ENCODE measurements around the gene FUT8.
"Not testable (repeated sequence)": the region's sequence is repeated elsewhere in the genome, so short reads cannot be mapped to it uniquely, and the experiment has no call there.

The FUT8 gene

GRCh38 chr14:65717384-65717915 lies 304.9 kb downstream of the FUT8 start:
- not testable (repeated sequence) for H3K9ac ChIP-seq (ENCODE audit: low read depth in 1 of 2, low read length in 2 of 2); H3K36me3 ChIP-seq (ENCODE audit: control insufficient read depth in 2 of 2, insufficient read depth in 2 of 2, low read length in 2 of 2); H3K27me3 ChIP-seq (ENCODE audit: control insufficient read depth in 2 of 2, insufficient read depth in 2 of 2, low read length in 2 of 2); H3K4me1 ChIP-seq (ENCODE audit: control insufficient read depth in 2 of 2, insufficient read depth in 2 of 2, low read length in 2 of 2); H3K27ac ChIP-seq (ENCODE audit: low read depth in 2 of 2, low read length in 2 of 2); H3K4me3 ChIP-seq (ENCODE audit: low read length in 2 of 2); H3K9me3 ChIP-seq (ENCODE audit: control insufficient read depth in 2 of 2, low read length in 2 of 2)

- Histone ChIP-seq H3K27me3 (ENCODE audit: control insufficient read depth in 2 of 2, insufficient read depth in 2 of 2, low read length in 2 of 2) (no peaks in the 10 kb centered on the region), H3K9ac (ENCODE audit: low read depth in 1 of 2, low read length in 2 of 2) (no peak overlapping the region), H3K9me3 (ENCODE audit: control insufficient read depth in 2 of 2, low read length in 2 of 2) (peaks cover 0 to 10% of the 10 kb centered on the region in 2 donors), H3K36me3 (ENCODE audit: control insufficient read depth in 2 of 2, insufficient read depth in 2 of 2, low read length in 2 of 2) (no peaks in the 10 kb centered on the region), H3K27ac (ENCODE audit: low read depth in 2 of 2, low read length in 2 of 2) (no peak overlapping the region), H3K4me3 (ENCODE audit: low read length in 2 of 2) (no peak overlapping the region), H3K4me1 (ENCODE audit: control insufficient read depth in 2 of 2, insufficient read depth in 2 of 2, low read length in 2 of 2) (no peaks in the 10 kb centered on the region)
These were observed 306.1 kb downstream of the FUT8 start for GRCh38 chr14:65718629-65719028.

DNA sequence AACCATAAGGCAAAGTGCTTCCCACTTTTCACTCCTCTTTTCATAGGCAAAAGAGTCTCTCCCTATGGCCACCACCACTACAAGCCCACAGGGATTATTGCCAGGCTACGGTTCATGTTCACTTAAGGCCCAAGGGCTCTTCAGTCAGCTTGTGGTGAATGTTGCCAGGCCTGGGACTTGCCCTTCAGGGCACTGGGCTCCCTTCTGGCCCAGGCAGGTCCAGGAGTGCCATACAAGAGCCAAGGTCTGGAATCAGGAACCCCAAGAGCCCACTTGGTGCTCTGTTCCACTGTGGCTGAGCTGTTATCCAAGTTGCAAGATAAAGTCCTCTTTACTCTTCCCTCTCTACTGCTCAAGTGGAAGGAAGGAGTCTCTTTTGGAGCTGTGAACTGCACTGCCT lies 307.6 kb downstream of the FUT8 start:
- H3K4me3 ChIP-seq (ENCODE audit: low read length in 2 of 2) = no peak overlapping the region
- H3K36me3 ChIP-seq (ENCODE audit: control insufficient read depth in 2 of 2, insufficient read depth in 2 of 2, low read length in 2 of 2) = peaks cover 0 to 2% of the 10 kb centered on the region in 2 donors
- H3K27me3 ChIP-seq (ENCODE audit: control insufficient read depth in 2 of 2, insufficient read depth in 2 of 2, low read length in 2 of 2) = no peaks in the 10 kb centered on the region
- no peak overlapping the region for H3K9ac ChIP-seq (ENCODE audit: low read depth in 1 of 2, low read length in 2 of 2)
- peaks cover 0 to 6% of the 10 kb centered on the region in 2 donors for H3K9me3 ChIP-seq (ENCODE audit: control insufficient read depth in 2 of 2, low read length in 2 of 2)
- H3K27ac ChIP-seq (ENCODE audit: low read depth in 2 of 2, low read length in 2 of 2) = no peak overlapping the region
- no peaks in the 10 kb centered on the region for H3K4me1 ChIP-seq (ENCODE audit: control insufficient read depth in 2 of 2, insufficient read depth in 2 of 2, low read length in 2 of 2)

- H3K36me3 ChIP-seq (ENCODE audit: control insufficient read depth in 2 of 2, insufficient read depth in 2 of 2, low read length in 2 of 2) = peaks cover 0 to 5% of the 10 kb centered on the region in 2 donors
- no peaks in the 10 kb centered on the region for H3K27me3 ChIP-seq (ENCODE audit: control insufficient read depth in 2 of 2, insufficient read depth in 2 of 2, low read length in 2 of 2)
- H3K9me3 ChIP-seq (ENCODE audit: control insufficient read depth in 2 of 2, low read length in 2 of 2) = peaks cover 0 to 6% of the 10 kb centered on the region in 2 donors
- H3K9ac ChIP-seq (ENCODE audit: low read depth in 1 of 2, low read length in 2 of 2) = no peak overlapping the region
- H3K4me1 ChIP-seq (ENCODE audit: control insufficient read depth in 2 of 2, insufficient read depth in 2 of 2, low read length in 2 of 2) = no peaks in the 10 kb centered on the region
- H3K27ac ChIP-seq (ENCODE audit: low read depth in 2 of 2, low read length in 2 of 2) = no peak overlapping the region
- H3K4me3 ChIP-seq (ENCODE audit: low read length in 2 of 2) = no peak overlapping the region
These were observed 308.2 kb downstream of the FUT8 start for GRCh38 chr14:65720743-65721142.

DNA sequence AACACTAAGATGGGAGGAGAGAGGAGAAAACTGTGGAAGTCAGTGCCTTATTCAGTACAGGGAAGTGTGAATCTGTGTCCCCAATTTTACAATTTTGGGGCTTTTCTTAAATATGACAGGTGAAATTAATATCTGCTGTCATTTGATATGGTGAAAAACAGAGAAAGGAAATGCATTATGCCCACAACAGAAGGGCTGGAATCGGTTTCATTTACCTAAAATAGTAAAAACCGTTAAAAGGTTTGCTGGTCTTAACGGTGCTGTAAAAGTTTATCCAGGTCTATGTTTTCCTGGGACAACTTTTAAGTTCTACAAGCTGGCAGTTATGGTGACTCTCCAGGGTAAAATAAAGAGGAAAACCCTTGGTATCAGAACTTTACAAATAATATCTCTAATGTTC lies 310.8 kb downstream of the FUT8 start:
- no peak overlapping the region for H3K27ac ChIP-seq (ENCODE audit: low read depth in 2 of 2, low read length in 2 of 2)
- peaks cover 0 to 4% of the 10 kb centered on the region in 2 donors for H3K9me3 ChIP-seq (ENCODE audit: control insufficient read depth in 2 of 2, low read length in 2 of 2)
- H3K9ac ChIP-seq (ENCODE audit: low read depth in 1 of 2, low read length in 2 of 2) = no peak overlapping the region
- H3K27me3 ChIP-seq (ENCODE audit: control insufficient read depth in 2 of 2, insufficient read depth in 2 of 2, low read length in 2 of 2) = no peaks in the 10 kb centered on the region
- H3K4me3 ChIP-seq (ENCODE audit: low read length in 2 of 2) = no peak overlapping the region
- H3K4me1 ChIP-seq (ENCODE audit: control insufficient read depth in 2 of 2, insufficient read depth in 2 of 2, low read length in 2 of 2) = no peaks in the 10 kb centered on the region
- H3K36me3 ChIP-seq (ENCODE audit: control insufficient read depth in 2 of 2, insufficient read depth in 2 of 2, low read length in 2 of 2) = peaks cover 0 to 5% of the 10 kb centered on the region in 2 donors

GRCh38 chr14:65728604-65729003 lies 316.1 kb downstream of the FUT8 start:
- Histone ChIP-seq H3K36me3 (ENCODE audit: control insufficient read depth in 2 of 2, insufficient read depth in 2 of 2, low read length in 2 of 2) (peaks cover 0 to 5% of the 10 kb centered on the region in 2 donors), H3K9ac (ENCODE audit: low read depth in 1 of 2, low read length in 2 of 2) (no peak overlapping the region), H3K4me3 (ENCODE audit: low read length in 2 of 2) (no peak overlapping the region), H3K27ac (ENCODE audit: low read depth in 2 of 2, low read length in 2 of 2) (no peak overlapping the region), H3K9me3 (ENCODE audit: control insufficient read depth in 2 of 2, low read length in 2 of 2) (no peaks in the 10 kb centered on the region), H3K27me3 (ENCODE audit: control insufficient read depth in 2 of 2, insufficient read depth in 2 of 2, low read length in 2 of 2) (no peaks in the 10 kb centered on the region), H3K4me1 (ENCODE audit: control insufficient read depth in 2 of 2, insufficient read depth in 2 of 2, low read length in 2 of 2) (peaks cover 0 to 13% of the 10 kb centered on the region in 2 donors)

DNA sequence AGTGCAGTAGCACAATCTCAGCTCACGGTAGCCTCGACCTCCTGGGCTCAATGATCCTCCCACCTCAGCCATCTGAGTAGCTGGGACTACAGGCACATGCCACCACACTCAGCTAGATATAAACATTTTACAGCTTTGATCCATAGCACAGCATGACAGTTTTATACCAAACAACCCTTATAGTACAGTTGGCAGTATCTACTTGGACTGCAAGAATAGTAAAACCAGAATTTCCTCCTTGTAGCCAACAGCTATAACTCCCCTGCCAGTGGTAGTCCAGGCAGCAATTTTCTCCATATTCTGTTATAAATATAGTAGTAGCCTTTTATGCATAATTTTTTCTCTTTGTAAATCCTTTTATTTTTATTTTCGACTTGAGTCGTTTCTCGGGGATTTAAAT lies 317.0 kb downstream of the FUT8 start:
- H3K9me3 ChIP-seq (ENCODE audit: control insufficient read depth in 2 of 2, low read length in 2 of 2) = no peaks in the 10 kb centered on the region
- H3K27me3 ChIP-seq (ENCODE audit: control insufficient read depth in 2 of 2, insufficient read depth in 2 of 2, low read length in 2 of 2) = no peaks in the 10 kb centered on the region
- no peak overlapping the region for H3K9ac ChIP-seq (ENCODE audit: low read depth in 1 of 2, low read length in 2 of 2)
- peaks cover 0 to 13% of the 10 kb centered on the region in 2 donors for H3K4me1 ChIP-seq (ENCODE audit: control insufficient read depth in 2 of 2, insufficient read depth in 2 of 2, low read length in 2 of 2)
- no peak overlapping the region for H3K27ac ChIP-seq (ENCODE audit: low read depth in 2 of 2, low read length in 2 of 2)
- H3K36me3 ChIP-seq (ENCODE audit: control insufficient read depth in 2 of 2, insufficient read depth in 2 of 2, low read length in 2 of 2) = peaks cover 0 to 5% of the 10 kb centered on the region in 2 donors
- H3K4me3 ChIP-seq (ENCODE audit: low read length in 2 of 2) = no peak overlapping the region

DNA sequence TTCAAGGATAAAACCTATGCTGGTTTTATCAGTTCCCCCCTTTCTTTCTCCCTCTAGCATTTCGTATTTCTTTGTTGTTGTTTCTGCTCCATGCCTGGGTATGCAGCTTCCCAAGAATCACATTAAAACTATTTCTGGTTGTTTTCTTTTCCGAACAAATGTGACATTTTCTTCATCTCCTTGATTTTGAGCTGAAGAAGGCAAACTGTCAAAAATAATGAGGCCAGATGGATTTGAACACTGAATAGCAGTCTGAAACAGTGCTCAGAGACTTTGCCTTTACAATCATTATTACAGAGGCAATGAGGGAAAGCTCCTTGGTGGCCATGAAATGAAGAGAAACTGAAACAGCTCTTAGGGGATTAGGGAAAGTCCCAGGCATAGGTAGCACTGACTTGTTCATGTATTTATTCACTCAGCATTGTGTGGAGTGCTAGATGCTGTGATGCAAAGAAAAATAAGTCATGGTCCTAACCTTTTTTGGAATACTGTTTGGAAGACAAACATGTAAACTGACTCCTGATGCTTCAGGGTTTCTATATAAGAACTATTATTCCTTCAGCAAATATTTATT lies 319.5 kb downstream of the FUT8 start:
- peaks cover 0 to 13% of the 10 kb centered on the region in 2 donors for H3K4me1 ChIP-seq (ENCODE audit: control insufficient read depth in 2 of 2, insufficient read depth in 2 of 2, low read length in 2 of 2)
- H3K9me3 ChIP-seq (ENCODE audit: control insufficient read depth in 2 of 2, low read length in 2 of 2) = no peaks in the 10 kb centered on the region
- no peaks in the 10 kb centered on the region for H3K27me3 ChIP-seq (ENCODE audit: control insufficient read depth in 2 of 2, insufficient read depth in 2 of 2, low read length in 2 of 2)
- H3K27ac ChIP-seq (ENCODE audit: low read depth in 2 of 2, low read length in 2 of 2) = no peak overlapping the region
- H3K9ac ChIP-seq (ENCODE audit: low read depth in 1 of 2, low read length in 2 of 2) = no peak overlapping the region
- no peaks in the 10 kb centered on the region for H3K36me3 ChIP-seq (ENCODE audit: control insufficient read depth in 2 of 2, insufficient read depth in 2 of 2, low read length in 2 of 2)
- H3K4me3 ChIP-seq (ENCODE audit: low read length in 2 of 2) = no peak overlapping the region

GRCh38 chr14:65738339-65738738 lies 325.8 kb downstream of the FUT8 start:
- H3K9me3 ChIP-seq (ENCODE audit: control insufficient read depth in 2 of 2, low read length in 2 of 2) = no peaks in the 10 kb centered on the region
- no peak overlapping the region for H3K4me3 ChIP-seq (ENCODE audit: low read length in 2 of 2)
- H3K9ac ChIP-seq (ENCODE audit: low read depth in 1 of 2, low read length in 2 of 2) = no peak overlapping the region
- peaks cover 5 to 7% of the 10 kb centered on the region in 2 donors for H3K36me3 ChIP-seq (ENCODE audit: control insufficient read depth in 2 of 2, insufficient read depth in 2 of 2, low read length in 2 of 2)
- no peak overlapping the region for H3K27ac ChIP-seq (ENCODE audit: low read depth in 2 of 2, low read length in 2 of 2)
- H3K4me1 ChIP-seq (ENCODE audit: control insufficient read depth in 2 of 2, insufficient read depth in 2 of 2, low read length in 2 of 2) = no peaks in the 10 kb centered on the region
- H3K27me3 ChIP-seq (ENCODE audit: control insufficient read depth in 2 of 2, insufficient read depth in 2 of 2, low read length in 2 of 2) = no peaks in the 10 kb centered on the region

DNA sequence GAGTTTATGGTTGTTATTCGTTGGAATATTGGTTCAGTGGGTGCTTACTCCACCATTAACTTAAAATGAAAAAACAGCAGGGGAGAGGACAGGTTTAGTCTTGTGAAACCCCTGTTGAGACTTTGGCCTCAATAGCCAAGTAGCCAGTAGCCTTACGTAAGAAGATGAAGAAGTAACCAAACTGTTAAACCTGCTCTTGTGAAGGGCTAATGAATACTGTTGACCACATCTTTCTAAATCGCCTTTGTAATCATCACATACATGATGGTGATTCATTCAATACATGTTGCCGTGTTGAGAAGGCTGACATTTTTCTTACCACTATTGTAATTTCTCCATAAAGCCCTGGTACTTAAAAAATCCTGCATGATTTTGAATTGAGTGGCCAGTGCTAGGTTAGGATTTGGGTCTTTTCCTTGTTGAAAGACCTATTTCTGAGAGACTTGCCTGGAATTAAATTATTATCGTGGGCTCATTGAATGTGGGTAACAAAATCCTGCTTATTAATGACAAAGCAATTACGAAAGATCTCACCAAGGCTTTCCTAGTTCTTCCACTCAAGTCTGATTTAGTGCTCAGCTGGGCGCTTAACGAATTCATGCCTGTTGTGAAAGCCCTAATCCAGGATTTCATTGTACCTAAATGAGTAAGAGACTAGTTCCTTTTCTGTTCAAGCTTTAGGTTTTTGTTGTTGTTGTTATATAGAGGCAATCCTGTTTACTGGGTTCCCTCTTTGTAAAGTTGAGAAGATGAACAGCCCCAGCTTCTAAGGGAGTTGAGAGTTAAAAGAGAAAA lies 333.1 kb downstream of the FUT8 start:
- peaks cover 0 to 1% of the 10 kb centered on the region in 2 donors for H3K4me1 ChIP-seq (ENCODE audit: control insufficient read depth in 2 of 2, insufficient read depth in 2 of 2, low read length in 2 of 2)
- peaks cover 7 to 9% of the 10 kb centered on the region in 2 donors for H3K36me3 ChIP-seq (ENCODE audit: control insufficient read depth in 2 of 2, insufficient read depth in 2 of 2, low read length in 2 of 2)
- H3K27ac ChIP-seq (ENCODE audit: low read depth in 2 of 2, low read length in 2 of 2) = no peak overlapping the region
- H3K9ac ChIP-seq (ENCODE audit: low read depth in 1 of 2, low read length in 2 of 2) = no peak overlapping the region
- H3K27me3 ChIP-seq (ENCODE audit: control insufficient read depth in 2 of 2, insufficient read depth in 2 of 2, low read length in 2 of 2) = no peaks in the 10 kb centered on the region
- no peak overlapping the region for H3K4me3 ChIP-seq (ENCODE audit: low read length in 2 of 2)
- no peaks in the 10 kb centered on the region for H3K9me3 ChIP-seq (ENCODE audit: control insufficient read depth in 2 of 2, low read length in 2 of 2)
